ENCODE results near the gene CNTN4. TPM values are rescaled to one million over a fixed set of nuclear protein-coding genes. Genes with fewer than 3 reads are reported as not detected.

CNTN4 gene
- total and polyA plus RNA-seq, 4 donors, result 1.5 to 30.7 (median 5.7) TPM

GRCh38 chr3:2363854-2364253 lies 265.2 kb downstream of the CNTN4 start:
- Histone ChIP-seq H3K4me1 (ENCODE audit: control insufficient read depth in 5 of 5, insufficient read depth in 5 of 5, low read length in 5 of 5) (no peaks in the 10 kb centered on the region), H3K27ac (ENCODE audit: low read depth in 1 of 2, low read length in 1 of 2) (no peak overlapping the region), H3K27me3 (ENCODE audit: control insufficient read depth in 3 of 3, insufficient read depth in 3 of 3, low read length in 2 of 3) (no peaks in the 10 kb centered on the region), H3K36me3 (ENCODE audit: control insufficient read depth in 4 of 4, insufficient read depth in 4 of 4, low read length in 4 of 4) (no peaks in the 10 kb centered on the region), H3K9ac (ENCODE audit: insufficient read depth in 1 of 2, low read length in 2 of 2) (no peak overlapping the region), H3K4me3 (no peak overlapping the region), H3K9me3 (ENCODE audit: control insufficient read depth in 4 of 4, insufficient read depth in 3 of 4, low read length in 3 of 4) (no peaks in the 10 kb centered on the region)
- no peak for TF ChIP-seq CTCF (IDR thresholded peaks at IDR 0.05; ENCODE audit: control extremely low read depth, extremely low read depth)
- WGBS, 2 donors, result 73 to 76% methylated on average over 2 of the region's 2 CpGs
- DNase-seq (no peak), ATAC-seq (ENCODE audit: insufficient read depth, low FRiP score) (no peak)

GRCh38 chr3:2370317-2370716 lies 271.7 kb downstream of the CNTN4 start:
- Histone ChIP-seq H3K27ac (ENCODE audit: low read depth in 1 of 2, low read length in 1 of 2) (no peak overlapping the region), H3K9me3 (ENCODE audit: control insufficient read depth in 4 of 4, insufficient read depth in 3 of 4, low read length in 3 of 4) (no peaks in the 10 kb centered on the region), H3K9ac (ENCODE audit: insufficient read depth in 1 of 2, low read length in 2 of 2) (no peak overlapping the region), H3K36me3 (ENCODE audit: control insufficient read depth in 4 of 4, insufficient read depth in 4 of 4, low read length in 4 of 4) (no peaks in the 10 kb centered on the region), H3K4me1 (ENCODE audit: control insufficient read depth in 5 of 5, insufficient read depth in 5 of 5, low read length in 5 of 5) (no peaks in the 10 kb centered on the region), H3K4me3 (no peak overlapping the region), H3K27me3 (ENCODE audit: control insufficient read depth in 3 of 3, insufficient read depth in 3 of 3, low read length in 2 of 3) (no peaks in the 10 kb centered on the region)
- ATAC-seq (ENCODE audit: insufficient read depth, low FRiP score) (no peak), DNase-seq (no peak)
- TF ChIP-seq CTCF (IDR thresholded peaks at IDR 0.05; ENCODE audit: control extremely low read depth, extremely low read depth), result no peak

- TF ChIP-seq CTCF (IDR thresholded peaks at IDR 0.05; ENCODE audit: control extremely low read depth, extremely low read depth), result no peak
These were observed 273.6 kb downstream of the CNTN4 start for GRCh38 chr3:2372306-2372705.

GRCh38 chr3:2375376-2375775 lies 276.7 kb downstream of the CNTN4 start:
- no peak for DNase-seq
- Histone ChIP-seq H3K4me1 (ENCODE audit: control insufficient read depth in 5 of 5, insufficient read depth in 5 of 5, low read length in 5 of 5) (no peaks in the 10 kb centered on the region), H3K27me3 (ENCODE audit: control insufficient read depth in 3 of 3, insufficient read depth in 3 of 3, low read length in 2 of 3) (no peaks in the 10 kb centered on the region), H3K36me3 (ENCODE audit: control insufficient read depth in 4 of 4, insufficient read depth in 4 of 4, low read length in 4 of 4) (no peaks in the 10 kb centered on the region), H3K27ac (ENCODE audit: low read depth in 1 of 2, low read length in 1 of 2) (no peak overlapping the region), H3K4me3 (no peak overlapping the region), H3K9ac (ENCODE audit: insufficient read depth in 1 of 2, low read length in 2 of 2) (no peak overlapping the region), H3K9me3 (ENCODE audit: control insufficient read depth in 4 of 4, insufficient read depth in 3 of 4, low read length in 3 of 4) (no peaks in the 10 kb centered on the region)
- no peak for TF ChIP-seq CTCF (IDR thresholded peaks at IDR 0.05; ENCODE audit: control extremely low read depth, extremely low read depth)
- 67 to 91% methylated on average over 3 of the region's 3 CpGs for WGBS, 2 donors
- no peak for ATAC-seq (ENCODE audit: insufficient read depth, low FRiP score)

More at GRCh38 chr3:2372306-2372705, 273.6 kb downstream of the CNTN4 start:
- H3K36me3 ChIP-seq (ENCODE audit: control insufficient read depth in 4 of 4, insufficient read depth in 4 of 4, low read length in 4 of 4), result no peaks in the 10 kb centered on the region
- no peaks in the 10 kb centered on the region for H3K9me3 ChIP-seq (ENCODE audit: control insufficient read depth in 4 of 4, insufficient read depth in 3 of 4, low read length in 3 of 4)
- H3K9ac ChIP-seq (ENCODE audit: insufficient read depth in 1 of 2, low read length in 2 of 2), result no peak overlapping the region
- no peaks in the 10 kb centered on the region for H3K27me3 ChIP-seq (ENCODE audit: control insufficient read depth in 3 of 3, insufficient read depth in 3 of 3, low read length in 2 of 3)
- WGBS, 2 donors, result 64 to 78% methylated on average over 1 of the region's 1 CpG
- ATAC-seq (ENCODE audit: insufficient read depth, low FRiP score) (no peak), DNase-seq (no peak)
- H3K4me1 ChIP-seq (ENCODE audit: control insufficient read depth in 5 of 5, insufficient read depth in 5 of 5, low read length in 5 of 5), result no peaks in the 10 kb centered on the region
- no peak overlapping the region for H3K27ac ChIP-seq (ENCODE audit: low read depth in 1 of 2, low read length in 1 of 2)
- H3K4me3 ChIP-seq, result no peak overlapping the region
